Measurements from ENCODE around the gene GPR107. TPM values are rescaled to one million over a fixed set of nuclear protein-coding genes. Genes with fewer than 3 reads are reported as not detected.

The GPR107 gene
- total RNA-seq, 1 experiment from 2014 or later: 20.0 TPM

DNA sequence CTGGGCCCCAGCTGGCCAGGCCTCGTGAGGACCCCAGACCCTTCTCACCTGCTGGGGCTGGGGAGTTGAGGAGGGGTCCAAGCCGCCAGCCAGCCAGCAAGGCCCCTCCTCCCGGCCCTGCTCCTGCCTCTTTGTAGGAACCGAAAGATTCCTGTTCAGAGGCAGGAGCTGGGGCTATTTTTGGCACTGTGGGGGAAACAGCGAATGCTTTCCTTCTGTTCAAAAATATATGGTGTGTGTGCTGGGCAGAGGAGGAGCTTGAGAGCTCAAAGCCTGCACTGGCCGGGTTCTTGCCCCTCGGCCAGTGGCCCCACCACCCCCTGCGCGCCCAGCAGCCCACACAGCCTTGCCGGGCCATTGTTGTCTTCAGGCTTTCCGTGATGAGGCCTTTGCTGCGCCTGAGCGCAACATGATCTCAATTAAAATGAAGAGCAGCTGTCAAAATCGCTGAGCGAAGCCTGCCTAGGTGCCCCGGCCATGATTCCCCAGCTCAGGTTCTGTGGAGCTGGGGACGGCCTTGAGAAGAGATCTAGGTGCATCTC is 131.9 kb downstream of the GPR107 start:
- in situ Hi-C loops (cut with HindIII; ENCODE audit: low pct_unique_long_range_greater_than_20kb, low sequenced_read_pairs): no loop called here
- DNase-seq (ENCODE audit: low read depth): no peak

DNA sequence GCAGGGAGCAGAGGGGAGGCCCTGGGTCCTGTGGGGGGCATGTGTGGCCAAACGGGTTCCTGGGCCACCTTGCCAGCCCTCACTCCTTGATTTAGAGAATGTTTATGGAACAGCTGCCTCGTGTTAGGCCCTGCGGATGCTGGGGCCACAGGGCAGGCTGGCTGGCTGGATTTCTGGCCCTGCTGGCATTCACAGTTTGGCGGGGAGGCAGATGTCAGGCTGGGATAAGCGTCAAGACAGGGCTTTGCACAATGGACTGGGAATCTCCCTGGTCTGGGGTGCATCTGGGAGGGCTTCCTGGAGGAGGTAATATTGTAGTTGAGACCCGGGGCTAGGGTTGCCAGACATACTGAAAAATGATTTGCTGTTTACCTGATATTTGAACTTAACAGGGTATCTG is 132.3 kb downstream of the GPR107 start:
- in situ Hi-C loops (cut with HindIII; ENCODE audit: low pct_unique_long_range_greater_than_20kb, low sequenced_read_pairs): no loop called here

DNA sequence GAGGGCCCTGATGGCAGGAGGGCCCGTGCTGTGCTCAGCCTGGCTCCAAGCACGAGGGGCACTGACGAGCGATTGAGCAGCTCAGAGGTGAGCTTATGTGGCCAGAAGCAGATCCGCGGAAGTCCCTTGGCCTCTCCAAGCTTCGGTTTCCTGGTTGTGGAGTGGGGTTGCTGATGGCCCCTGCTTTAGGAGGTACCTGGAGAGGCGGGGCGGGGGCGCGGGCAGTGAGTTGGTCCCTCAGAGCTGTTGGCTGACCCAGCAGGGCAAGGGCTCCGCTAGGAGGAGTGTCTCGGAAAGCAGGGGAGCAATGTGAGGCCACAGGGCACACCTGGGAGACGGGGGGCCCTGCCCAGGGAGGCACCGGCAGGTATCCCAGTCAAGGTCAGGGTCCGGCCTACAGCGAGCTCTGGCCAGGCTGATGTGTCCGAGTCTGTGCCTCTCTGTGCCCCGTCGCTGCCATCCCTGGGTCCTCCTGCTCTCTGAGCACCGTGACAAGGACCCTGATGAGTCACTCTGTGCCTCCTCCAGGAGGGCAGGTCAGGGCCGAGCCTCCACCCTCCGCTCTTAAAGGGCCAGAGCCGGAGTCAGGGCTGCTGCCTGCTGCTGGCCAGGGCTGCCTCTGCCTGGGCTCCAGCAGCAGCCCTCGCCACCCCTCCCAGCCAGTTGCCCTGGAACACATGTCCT is 133.3 kb downstream of the GPR107 start:
- DNase-seq (ENCODE audit: low read depth): peak; percentile 86
- in situ Hi-C loops (cut with HindIII; ENCODE audit: low pct_unique_long_range_greater_than_20kb, low sequenced_read_pairs): no loop called here

More for the DNA sequence above, 132.3 kb downstream of the GPR107 start:
- no peak for DNase-seq (ENCODE audit: low read depth)

DNA sequence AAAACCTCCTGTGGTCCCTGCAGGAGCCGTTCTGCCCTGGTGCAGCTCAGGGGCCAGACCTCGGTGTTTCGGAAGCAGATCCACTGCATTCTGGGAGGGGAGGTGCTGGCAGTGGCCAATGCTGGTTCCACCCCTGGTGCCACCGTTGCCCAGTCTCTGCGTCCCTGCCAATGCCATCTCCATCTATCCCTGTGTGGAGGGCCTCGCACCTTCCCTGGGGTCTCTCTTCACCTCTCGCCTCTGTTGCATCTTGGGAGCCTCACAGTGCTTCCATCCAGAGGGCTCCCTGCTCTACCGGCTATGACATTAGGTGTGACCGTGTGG is 133.8 kb downstream of the GPR107 start:
- no peak for DNase-seq (ENCODE audit: low read depth)
- in situ Hi-C loops (cut with HindIII; ENCODE audit: low pct_unique_long_range_greater_than_20kb, low sequenced_read_pairs): no loop called here

DNA sequence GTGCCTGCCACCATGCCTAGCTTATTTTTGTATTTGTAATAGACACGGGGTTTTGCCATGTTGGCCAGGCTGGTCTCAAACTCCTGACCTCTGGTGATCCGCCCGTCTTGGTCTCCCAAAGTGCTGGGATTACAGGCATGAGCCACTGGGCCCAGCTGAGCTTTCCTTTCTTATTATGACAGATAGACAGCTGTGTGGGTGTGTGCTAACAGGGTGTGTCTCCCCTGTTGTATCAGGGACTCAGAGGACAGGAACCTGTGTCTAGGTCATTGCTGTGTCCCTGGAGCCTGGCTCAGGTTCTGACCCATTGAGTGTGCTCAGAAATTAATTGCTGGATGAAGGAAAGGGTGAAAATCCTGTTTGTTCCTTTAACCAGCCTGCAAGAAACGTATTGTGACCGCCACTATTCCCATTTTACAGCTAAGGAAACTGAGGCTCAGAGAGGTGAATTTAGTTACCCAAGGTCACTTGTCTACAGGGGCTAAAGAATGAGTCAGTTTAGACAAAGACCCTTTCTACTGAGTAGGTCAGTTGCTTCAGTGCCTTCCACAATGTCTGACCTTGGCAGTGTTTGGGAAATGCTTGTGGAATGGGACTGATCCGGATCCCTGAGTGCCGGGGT is 135.3 kb downstream of the GPR107 start:
- no peak for DNase-seq (ENCODE audit: low read depth)
- in situ Hi-C loops (cut with HindIII; ENCODE audit: low pct_unique_long_range_greater_than_20kb, low sequenced_read_pairs): no loop called here

Other genes starting within 250 kb of the GPR107 start
- gene TOR1A, start 229.8 kb upstream of the GPR107 start, total RNA-seq (2014; rRNA removed; shearing (Covaris generic); ENCODE audit: low replicate concordance): 31.2 and 38.7 TPM in 2 replicates
- 34.7 and 37.9 TPM in 2 replicates for gene C9orf78, start 218.6 kb upstream of the GPR107 start, total RNA-seq (2014; rRNA removed; shearing (Covaris generic); ENCODE audit: low replicate concordance)
- gene USP20, start 218.4 kb upstream of the GPR107 start, total RNA-seq (2014; rRNA removed; shearing (Covaris generic); ENCODE audit: low replicate concordance): 13.5 and 26.4 TPM in 2 replicates
- 68.1 and 103 TPM in 2 replicates for gene FNBP1, start 10.7 kb upstream of the GPR107 start, total RNA-seq (2014; rRNA removed; shearing (Covaris generic); ENCODE audit: low replicate concordance)
- gene NCS1, start 118.5 kb downstream of the GPR107 start, total RNA-seq (2014; rRNA removed; shearing (Covaris generic); ENCODE audit: low replicate concordance): 45.7 and 69.6 TPM in 2 replicates
- gene HMCN2, start 211.9 kb downstream of the GPR107 start, total RNA-seq (2014; rRNA removed; shearing (Covaris generic); ENCODE audit: low replicate concordance): not detected in 2 replicates